Posterior cingulate gyrus (tissue), 11 donors: Measurements from ENCODE around the gene JSRP1.

Experiments
- DNase-seq, 10 donors: peaks; one replicate each; pipeline versions ENCODE4 v3.0.0 to v3.0.0-alpha.2; 2020 to 2021; ENCODE audit warnings: mixed read lengths in 3 of 10
- intact Hi-C: fragments of 100-400 bp; cut with DNase I; formaldehyde crosslinking; loops from one replicate; pipeline ENCODE4 v1.15.1; 2023

JSRP1 gene, protein sequence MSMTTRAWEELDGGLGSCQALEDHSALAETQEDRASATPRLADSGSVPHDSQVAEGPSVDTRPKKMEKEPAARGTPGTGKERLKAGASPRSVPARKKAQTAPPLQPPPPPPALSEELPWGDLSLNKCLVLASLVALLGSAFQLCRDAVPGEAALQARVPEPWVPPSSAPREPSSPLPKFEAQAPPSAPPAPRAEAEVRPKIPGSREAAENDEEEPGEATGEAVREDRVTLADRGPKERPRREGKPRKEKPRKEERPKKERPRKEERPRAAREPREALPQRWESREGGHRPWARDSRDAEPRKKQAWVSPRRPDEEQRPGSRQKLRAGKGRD

DNA sequence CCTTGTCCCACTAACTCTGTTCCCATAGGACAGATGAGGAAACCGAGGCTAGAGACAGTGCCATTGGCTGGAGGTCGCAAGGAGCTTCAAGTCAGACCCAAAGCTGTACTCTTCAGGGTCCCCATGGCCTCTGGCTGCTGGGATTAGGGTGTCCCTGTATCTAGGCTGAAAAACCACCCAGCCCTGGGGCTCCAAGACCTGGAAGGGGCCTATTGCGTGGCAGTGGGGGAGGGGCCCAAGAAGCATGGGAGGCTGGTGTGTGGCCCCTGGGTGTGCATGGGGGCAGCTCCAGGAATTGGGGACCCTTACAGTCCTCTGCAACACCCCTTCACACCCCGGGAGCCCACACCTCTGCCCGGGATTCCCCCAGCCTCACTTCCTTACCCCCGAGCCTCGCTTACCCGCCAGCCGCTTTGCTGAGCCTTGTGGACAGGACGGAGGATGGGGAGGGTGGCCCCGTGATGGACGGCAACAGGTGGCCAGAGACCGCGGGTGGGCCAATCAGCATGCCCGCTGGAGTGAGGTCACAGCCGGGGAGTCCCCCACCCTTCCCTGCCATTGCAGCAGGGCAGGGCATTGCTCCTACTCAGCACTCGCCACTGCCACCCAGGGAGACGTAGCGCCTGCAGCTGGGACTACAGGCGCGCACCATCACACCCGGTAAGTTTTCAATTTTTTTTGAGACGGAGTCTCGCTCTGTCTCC lies at the start of gene JSRP1:
Gene JSRP1, minus strand, starts transcription at position 436 of the 704 bp plus-strand sequence. CDS start 1,103 bp downstream, outside the sequence.
- no peak for DNase-seq
- intact Hi-C loops: no loop called here

DNA sequence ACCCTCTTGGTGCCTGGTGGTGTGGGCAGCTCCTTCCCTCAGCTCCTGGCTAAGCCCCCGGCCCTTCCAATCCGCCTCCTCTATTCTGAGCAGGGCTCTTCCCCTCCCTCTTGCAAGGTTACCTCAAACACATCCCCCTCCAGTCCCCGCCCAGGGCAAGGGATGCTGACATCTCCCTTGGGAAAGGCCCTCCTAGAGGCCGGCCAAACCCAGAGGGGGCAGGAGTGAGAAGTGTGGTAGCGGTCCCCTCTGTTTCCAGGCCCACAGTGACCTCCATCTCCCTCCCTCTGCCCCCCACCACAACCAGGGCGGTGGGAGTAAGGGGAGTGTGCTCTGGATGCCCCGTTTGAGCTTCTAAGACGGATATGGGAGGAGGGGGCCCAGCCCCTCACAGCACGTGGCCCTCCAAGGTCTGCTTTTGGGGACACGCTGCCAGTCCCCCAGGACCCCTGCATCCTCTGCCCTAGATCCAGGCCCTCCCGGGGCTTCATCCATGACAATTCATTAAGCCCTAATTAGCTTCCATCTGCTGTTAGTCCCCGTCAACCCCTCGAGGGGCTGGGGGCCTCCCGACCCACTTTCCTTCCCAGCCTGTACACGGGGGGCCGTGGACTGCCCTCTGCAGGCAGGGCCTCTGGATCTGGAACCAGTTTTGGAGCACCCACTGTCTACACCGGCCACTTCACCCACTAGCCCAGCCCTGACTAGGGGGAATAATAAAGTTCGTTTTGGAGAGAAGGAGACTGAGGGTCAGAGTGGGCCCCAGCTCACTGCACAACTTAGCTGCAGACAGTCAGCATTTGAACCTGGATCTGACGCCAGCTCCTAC lies 49.4 kb upstream of the JSRP1 start:
- intact Hi-C loops: no loop called here
- no peak for DNase-seq

DNA sequence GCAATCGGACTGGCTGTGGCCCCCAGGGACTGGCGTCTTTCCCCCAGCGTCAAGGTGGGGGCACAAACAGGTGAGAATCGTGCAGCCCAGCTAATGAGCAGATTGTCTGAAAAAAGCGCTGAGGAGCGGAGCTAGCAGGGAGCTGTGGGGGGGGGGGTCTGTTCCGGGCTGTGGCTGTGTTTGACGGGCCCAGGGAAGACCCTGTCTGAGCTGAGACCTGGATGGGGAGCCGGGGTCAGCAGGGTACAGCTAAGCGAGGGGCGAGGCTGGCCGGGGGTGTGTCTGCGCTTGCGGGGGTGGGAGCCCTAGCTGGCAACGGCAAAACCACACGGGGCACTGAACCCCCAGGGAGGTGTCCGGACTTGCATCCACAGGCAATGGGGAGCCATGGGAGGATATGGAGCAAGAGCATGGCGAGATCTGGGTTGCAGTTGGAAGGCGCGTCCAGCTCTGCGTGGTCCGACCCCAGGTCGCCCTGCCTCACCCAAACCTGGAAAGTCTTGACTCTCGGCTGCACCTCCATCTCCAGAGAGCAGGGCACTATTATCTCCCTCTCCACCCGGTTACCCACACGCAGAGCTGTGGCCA lies 47.1 kb upstream of the JSRP1 start:
- intact Hi-C loops: no loop called here
- no peak for DNase-seq

DNA sequence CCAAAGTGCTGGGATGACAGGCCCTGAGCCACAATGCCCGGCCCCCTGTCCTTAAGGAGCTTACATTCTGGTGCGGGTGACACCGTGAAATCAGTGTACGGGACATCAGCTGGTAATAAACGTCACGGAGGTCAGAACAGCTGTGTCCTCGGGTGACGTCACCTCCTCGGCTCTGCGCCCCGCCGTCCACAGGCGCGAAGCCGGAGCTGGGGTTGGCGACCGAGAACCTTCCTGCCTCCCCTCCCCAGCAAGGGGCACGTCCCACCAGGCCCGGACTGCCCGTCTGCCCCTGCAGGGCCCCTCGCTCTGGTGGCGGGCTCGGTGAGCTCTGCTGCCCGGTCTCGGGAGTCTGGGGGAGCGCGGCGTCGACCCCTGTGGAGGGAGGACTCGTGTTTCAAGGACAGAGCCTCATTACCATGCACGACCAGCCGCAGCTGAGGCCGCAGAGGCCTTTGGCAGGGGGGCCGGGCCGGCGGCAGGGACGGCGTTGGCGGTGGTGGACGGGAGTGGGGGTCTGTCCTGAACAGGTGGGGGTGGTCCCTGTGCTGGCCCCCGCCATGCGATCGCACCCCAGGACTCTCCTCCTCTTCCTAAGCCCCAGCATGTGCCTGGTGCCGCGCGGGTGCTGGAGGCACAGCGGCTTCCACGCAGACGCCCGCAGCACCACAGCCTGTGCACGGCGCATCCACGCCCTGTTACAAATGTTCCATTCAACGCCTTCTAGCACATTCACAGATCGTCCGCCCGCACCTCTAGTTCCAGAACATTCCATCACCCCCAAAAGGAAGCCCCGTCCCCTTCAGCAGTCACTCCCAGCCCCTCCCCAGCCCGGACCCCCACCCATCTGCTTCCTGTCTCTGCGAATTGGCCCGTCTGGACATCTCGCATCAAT lies 46.3 kb upstream of the JSRP1 start:
- intact Hi-C loops: no loop called here
- peak in 1 of 10 donors; percentile 27 for DNase-seq

DNA sequence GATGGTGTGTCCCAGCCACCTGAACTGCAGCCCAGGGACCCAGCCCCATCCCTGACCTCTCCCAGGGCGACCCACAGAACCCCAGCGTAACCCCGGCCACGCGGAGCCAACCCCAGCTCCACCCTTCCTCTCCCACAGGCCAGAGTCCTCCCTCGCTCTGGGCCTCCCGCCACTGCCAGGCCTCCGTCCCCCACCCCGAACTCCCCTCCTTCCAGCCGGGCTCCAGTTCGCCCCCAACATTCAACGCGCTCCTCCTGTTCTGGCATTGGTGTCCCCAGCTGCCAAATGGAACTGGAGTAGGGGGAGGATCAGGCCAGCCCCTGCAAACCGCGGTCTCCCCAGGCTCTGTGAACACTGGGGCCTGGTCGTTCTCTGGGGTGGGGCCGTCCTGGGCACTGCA lies 44.3 kb upstream of the JSRP1 start:
- intact Hi-C loops: no loop called here
- DNase-seq: no peak

DNA sequence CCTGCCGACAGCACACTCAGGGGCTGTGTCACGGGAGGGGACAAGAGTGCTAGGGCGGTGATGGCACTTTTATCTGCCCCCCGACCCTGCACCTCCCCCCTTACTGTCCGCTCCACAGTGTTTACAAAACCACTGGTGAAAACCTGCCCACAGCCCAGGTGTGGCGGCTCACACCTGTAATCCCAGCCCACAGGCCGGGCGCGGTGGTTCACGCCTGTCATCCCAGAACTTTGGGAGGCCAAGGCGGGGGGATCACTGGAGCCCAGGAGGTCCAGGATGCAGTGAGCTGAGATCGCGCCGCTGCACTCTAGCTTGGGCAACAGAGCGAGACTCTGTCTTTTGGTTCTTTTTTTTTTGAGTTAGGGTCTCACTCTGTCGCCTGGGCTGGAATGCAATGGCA lies 39.9 kb upstream of the JSRP1 start:
- intact Hi-C loops: no loop called here
- no peak for DNase-seq

DNA sequence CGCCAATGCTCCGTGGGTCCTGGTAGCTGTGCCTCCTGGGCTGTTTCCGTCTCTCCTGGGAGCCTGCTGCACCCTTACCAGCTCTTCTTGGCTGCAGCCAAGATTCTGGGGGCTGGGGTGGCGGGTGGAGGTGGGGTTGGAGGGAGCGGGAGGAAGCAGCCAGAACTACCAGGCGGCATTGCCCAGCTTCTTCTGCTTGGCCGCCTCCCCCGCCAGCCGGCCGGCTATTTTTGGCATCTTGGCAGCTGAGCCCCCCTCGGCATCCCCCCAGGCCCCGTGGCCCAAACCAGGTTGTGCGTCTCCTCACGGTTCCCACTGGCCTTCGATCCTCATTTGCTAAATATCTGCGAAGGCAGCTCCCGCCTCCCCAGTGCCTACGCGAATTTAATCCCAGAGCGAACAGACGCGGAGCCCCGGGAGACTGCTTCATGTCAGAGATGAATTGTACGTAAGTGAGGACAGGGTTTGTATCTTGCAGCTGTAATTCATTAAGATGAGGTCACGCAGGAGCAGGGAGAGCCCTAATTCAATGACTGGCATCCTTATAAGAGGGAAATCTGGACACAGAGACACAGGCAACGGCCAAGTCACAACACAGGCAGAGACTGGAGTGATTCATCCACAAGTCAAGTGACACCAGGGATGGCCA lies 38.6 kb upstream of the JSRP1 start:
- intact Hi-C loops: no loop called here
- peak in 3 of 10 donors; percentile 28 to 86 (median 50) for DNase-seq

DNA sequence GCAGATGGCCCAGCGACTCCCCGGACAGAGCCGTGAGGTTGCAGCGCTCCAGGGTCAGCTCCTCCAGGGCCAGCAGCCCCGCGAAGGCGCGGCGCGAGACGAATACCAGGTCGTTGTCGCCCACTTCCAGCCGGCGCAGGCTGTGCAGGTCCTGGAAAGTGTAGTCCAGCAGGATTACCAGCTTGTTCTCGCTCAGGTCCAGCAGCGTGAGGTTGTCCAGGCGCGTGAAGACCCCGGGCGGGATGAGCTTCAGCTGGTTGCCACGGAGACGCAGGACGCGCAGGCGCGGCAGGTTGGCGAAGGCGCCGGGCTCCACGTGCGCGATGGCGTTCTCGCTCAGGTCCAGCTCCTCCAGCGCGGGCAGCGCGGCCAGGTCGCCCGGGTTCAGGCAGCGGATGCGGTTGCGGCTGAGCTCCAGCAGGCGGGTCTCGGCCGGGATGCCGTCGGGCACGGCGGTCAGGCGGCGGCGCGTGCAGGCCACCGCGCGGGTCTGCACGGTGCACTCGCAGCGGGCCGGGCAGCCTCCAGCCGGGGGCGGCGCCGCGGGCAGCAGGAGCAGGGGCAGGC lies 35.1 kb upstream of the JSRP1 start:
- DNase-seq: peak in 2 of 10 donors; percentile 75 to 85
- intact Hi-C loops: no loop called here

DNA sequence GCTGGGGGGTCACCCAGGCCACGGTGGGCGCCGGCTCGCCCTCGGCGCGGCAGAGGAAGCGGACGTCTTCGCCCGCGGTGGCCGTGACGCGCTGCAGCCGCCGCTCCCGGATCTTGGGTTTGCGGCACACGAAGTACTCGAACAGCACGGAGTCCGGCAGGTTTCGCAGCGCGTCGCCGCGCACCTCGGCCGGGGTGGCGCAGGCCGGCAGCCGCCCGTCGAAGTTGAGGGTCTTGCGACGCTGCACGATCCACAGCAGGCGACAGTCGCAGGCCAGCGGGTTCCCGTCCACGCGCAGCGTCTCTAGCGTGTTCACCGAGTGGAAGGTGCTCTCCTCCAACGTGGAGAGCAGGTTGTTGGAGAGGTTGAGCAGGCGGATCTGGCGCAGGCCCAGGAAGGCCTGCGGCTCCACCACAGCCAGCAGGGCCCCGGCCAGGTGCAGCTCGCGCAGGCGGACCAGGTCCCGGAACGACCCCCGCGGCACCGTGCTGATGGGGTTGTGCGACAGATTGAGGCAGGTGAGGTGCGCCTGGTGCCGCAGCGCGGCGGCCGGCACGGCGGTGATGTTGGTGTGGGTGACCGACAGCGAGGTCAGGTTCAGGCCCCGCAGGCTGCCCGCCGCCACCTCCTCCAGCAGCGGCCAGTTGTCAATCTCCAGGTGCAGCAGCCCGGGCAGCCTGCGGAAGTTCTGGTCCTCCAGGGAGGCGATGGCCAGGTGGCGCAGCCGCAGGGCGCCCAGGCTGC lies 34.4 kb upstream of the JSRP1 start:
- no peak for DNase-seq
- intact Hi-C loops: no loop called here

DNA sequence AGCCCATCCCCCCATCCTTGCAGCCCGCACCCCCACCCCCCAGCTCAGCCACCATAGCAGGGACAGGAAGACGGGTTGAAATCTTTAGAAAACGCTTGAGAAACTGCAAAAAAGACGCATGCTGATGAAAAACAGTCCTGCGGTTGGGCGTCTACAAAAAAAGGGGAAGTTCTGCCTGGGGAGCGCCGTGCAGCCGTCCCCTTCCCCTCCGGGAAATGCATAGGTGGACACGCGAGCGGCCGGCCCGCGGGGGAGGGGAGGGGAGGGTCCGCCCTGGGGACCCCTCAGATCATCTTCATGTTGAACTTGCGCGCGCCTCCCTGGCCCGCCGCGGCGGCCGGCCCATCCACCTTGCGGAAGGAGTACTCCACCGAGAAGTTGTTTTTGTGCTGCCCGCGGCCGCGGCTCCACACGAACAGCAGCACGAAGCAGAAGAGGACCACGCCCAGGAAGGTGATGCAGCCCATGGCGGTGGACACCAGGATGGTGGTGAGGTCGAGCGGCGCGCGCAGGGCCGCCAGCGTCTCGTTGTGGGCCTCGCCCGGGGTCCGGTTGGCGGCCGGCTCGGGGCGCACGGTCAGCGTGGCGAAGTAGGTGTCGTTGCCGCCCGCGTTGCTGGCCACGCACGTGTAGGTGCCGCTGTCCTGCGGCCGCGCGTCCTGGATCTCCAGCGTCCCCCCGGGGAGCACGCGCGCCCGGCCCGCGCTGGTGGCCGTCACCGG lies 33.7 kb upstream of the JSRP1 start:
- no peak for DNase-seq
- intact Hi-C loops: no loop called here

DNA sequence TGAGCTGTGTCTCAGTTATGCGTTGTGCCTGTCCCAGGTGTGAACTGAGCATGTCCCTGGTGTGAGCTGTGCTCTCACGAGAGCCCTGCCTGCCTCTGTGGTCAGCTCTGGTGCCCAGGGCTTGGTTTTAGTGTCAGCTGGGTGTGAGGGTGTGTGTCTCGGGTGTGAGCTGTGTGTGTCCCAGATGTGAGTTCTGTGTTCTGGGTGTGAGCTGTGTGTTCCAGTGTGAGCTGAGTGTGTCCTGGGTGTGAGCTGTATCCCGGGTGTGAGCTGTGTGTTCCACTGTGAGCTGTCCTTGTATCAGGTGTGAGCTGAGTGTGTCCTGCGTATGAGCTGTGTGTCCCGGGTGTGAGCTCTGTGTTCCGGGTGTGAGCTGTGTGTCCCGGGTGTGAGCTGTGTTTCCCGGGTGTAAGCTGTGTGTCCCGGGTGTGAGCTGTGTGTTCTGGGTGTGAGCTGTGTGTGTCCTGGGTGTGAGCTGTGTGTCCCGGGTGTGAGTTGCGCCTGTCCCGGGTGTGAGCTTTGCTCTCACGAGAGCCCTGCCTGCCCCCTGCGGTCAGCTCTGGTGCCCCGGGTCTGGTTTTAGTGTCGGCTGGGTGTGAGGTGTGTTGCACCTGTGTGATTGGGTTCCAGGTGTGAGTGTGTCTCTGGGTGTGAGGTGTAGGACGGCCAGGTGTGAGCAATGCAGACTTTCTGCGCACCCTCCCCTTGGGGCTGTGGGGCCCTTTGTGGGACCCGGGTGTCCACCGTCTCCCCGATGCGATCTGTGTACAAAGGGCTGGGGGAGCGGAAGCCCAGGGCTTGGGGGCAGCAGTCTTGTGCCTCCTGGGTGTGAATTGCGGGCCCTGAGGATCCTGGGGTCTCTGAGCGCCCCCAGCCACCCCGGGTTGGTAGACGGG lies 32.8 kb upstream of the JSRP1 start:
- no peak for DNase-seq
- intact Hi-C loops: no loop called here

DNA sequence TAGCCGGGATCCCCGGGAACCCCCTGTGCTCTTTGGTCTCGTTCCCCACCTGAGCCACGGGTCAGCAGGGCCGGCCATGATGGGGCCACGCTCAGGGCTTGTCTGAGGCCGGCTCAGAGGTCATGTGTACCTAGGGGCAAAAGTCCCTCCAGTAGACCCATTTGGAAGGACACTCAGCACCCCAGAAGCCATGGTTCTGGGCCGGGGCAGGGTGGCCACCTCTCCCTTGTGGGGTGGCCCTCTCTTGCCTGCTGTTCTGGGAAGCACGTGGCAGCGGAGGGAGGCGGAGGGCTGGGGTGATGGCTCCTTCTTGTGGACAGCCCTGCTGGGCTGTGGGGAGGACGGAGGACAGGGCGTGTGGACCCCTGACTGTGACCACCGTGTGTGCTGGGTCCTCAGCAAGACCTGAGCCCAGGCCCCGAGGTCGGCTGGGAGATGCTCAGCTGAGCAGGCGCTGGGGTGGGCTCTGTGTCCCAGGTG lies 32.2 kb upstream of the JSRP1 start:
- intact Hi-C loops: no loop called here
- no peak for DNase-seq

DNA sequence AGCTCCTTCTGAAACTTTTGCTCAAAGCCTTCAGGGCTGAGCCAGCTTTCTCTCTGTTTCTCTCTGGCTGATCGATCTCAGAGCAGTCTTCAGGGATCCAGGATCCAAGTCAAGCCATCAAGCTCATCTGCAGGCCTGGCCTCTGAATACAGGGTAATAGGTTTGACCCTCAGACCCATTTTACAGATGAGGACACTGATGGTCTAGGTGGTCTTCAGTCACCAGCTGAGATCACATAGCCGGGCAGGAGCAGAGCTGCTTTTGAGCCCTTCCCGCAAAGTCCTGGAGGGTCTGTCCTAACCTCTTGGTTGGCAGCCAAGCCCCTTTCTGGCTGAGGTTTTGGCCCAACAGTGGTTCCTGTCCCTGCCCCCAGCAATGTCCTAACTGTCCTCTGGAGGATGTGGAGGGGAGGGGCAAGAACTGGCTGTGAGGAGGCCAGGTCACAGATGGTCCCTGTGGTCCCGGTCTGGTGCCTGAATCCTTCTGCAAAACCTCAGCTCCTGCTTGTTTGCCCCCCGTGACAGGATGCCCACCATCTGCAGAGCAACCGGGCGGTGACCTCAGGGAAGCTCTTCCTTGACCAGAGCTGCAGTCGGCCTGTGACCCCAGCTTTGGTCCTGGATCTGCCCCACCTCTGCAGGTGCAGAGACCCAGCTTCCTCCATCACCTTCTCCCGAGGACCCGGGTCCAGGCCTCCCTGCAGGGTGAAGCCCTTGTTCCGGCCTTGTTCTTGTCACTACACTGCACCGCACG lies 31.5 kb upstream of the JSRP1 start:
- no peak for DNase-seq
- intact Hi-C loops: no loop called here

DNA sequence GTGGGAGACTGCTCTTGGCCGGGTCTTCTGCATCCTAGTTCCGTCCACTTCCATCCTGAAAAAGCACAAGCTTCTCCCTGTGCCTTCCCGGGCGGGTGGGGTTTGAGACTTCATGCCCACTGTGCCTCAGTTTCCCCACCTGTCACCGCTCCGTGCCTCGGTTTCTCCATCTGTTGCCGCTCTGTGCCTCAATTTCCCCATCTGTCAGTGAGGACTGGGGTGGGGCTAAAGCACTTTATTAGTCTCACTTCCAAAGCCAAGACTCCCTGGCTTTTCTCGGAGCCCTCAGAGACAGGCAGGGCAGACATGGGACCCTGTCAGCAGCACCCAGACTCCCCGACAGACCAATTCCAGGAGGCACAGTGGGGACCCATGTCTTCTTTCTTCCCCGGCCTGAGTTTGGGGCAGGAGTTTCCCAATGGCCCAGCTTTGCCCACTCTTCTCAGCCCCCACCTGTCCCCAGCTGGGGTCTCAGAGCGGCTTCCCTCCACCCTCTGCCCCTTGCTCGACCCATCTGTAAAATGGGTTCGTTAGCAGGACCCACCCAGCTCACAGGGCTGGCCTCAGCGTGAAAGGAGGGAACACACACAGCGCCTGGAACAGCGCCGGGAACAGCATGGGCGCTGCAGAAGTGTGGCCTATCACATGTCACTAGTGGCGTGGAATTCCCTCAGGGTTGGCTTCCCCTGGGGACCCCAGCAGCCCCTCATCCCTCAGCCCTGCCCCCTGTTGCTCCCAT lies 30.4 kb upstream of the JSRP1 start:
- no peak for DNase-seq
- intact Hi-C loops: no loop called here

DNA sequence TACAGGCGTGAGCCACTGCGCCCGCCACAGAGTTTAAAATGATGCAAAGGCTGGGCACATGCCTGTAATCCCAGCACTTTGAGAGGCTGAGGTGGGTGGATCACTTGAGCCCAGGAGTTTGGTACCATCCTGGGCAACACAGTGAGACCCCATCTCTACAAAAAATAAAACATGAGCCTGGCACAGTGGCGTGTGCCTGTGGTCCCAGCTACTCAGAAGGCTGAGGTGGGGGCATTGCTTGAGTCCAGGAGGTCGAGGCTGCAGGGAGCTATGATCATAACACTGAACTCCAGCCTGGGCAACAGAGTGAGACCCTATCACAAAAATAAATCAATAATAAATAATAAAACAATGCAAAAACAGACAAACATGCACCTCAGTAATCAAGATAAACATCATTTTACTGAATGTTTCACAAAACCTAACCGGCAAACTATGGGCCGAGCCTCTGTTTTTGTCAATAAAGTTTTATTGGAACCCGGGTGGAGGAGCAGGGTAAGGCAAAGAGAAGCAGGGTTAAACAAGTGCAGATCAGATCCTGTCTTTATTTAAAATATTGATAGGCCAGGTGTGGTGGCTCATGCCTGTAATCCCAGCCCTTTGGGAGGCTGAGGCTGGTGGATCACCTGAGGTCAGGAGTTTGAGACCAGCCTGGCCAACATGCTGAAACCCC lies 27.8 kb upstream of the JSRP1 start:
- intact Hi-C loops: no loop called here
- DNase-seq: no peak
